IPS-18a (cell line): ENCODE results near the gene XKR7.

Source experiments
- H3K27ac ChIP-seq: one replicate; pipeline ENCODE4 v1.5.1; 2013; ENCODE audit warnings: low read length
- H3K27me3 ChIP-seq: one replicate; pipeline ENCODE4 v1.6.1; 2013; ENCODE audit warnings: mild to moderate bottlenecking, low read length; ENCODE audit not compliant: control insufficient read depth, insufficient read depth
- H3K36me3 ChIP-seq: one replicate; pipeline ENCODE4 v1.6.1; 2013; ENCODE audit warnings: low read depth, low read length; ENCODE audit not compliant: control insufficient read depth
- H3K4me1 ChIP-seq: one replicate; pipeline ENCODE4 v1.6.1; 2013; ENCODE audit warnings: low read depth, low read length; ENCODE audit not compliant: control insufficient read depth
- H3K4me3 ChIP-seq: one replicate; pipeline ENCODE4 v1.5.1; 2013; ENCODE audit warnings: low read length
- H3K9ac ChIP-seq: one replicate; pipeline ENCODE4 v1.6.1; 2013; ENCODE audit warnings: mild to moderate bottlenecking, low read length, moderate library complexity
- H3K9me3 ChIP-seq: one replicate; pipeline ENCODE4 v1.6.1; 2013; ENCODE audit warnings: low read depth, low read length; ENCODE audit not compliant: control insufficient read depth

The XKR7 gene

GRCh38 chr20:31987744-31988143, 19.8 kb downstream of the XKR7 start:
- peaks cover 5% of the 10 kb centered on the region for H3K27me3 ChIP-seq
- no peak overlapping the region for H3K4me3 ChIP-seq
- no peaks in the 10 kb centered on the region for H3K36me3 ChIP-seq
- H3K27ac ChIP-seq: no peak overlapping the region
- H3K9me3 ChIP-seq: no peaks in the 10 kb centered on the region
- no peak overlapping the region for H3K9ac ChIP-seq
- no peaks in the 10 kb centered on the region for H3K4me1 ChIP-seq

- Histone ChIP-seq H3K36me3 (no peaks in the 10 kb centered on the region), H3K27me3 (peaks cover 8% of the 10 kb centered on the region), H3K27ac (no peak overlapping the region), H3K9ac (no peak overlapping the region), H3K4me3 (no peak overlapping the region), H3K9me3 (no peaks in the 10 kb centered on the region), H3K4me1 (no peaks in the 10 kb centered on the region)
These were observed 20.6 kb downstream of the XKR7 start for GRCh38 chr20:31988430-31989015.

GRCh38 chr20:31989030-31989645, 21.2 kb downstream of the XKR7 start:
- H3K36me3 ChIP-seq: no peaks in the 10 kb centered on the region
- no peaks in the 10 kb centered on the region for H3K4me1 ChIP-seq
- no peaks in the 10 kb centered on the region for H3K9me3 ChIP-seq
- peaks cover 14% of the 10 kb centered on the region for H3K27me3 ChIP-seq
- no peak overlapping the region for H3K9ac ChIP-seq
- no peak overlapping the region for H3K27ac ChIP-seq
- H3K4me3 ChIP-seq: no peak overlapping the region

- Histone ChIP-seq H3K4me3 (no peak overlapping the region), H3K9ac (no peak overlapping the region), H3K4me1 (no peaks in the 10 kb centered on the region), H3K9me3 (no peaks in the 10 kb centered on the region), H3K27ac (no peak overlapping the region), H3K27me3 (peaks cover 31% of the 10 kb centered on the region), H3K36me3 (no peaks in the 10 kb centered on the region)
These were observed 22.8 kb downstream of the XKR7 start for GRCh38 chr20:31990641-31991338.

- H3K4me1 ChIP-seq: no peaks in the 10 kb centered on the region
- no peaks in the 10 kb centered on the region for H3K9me3 ChIP-seq
- H3K4me3 ChIP-seq: no peak overlapping the region
- H3K9ac ChIP-seq: no peak overlapping the region
- H3K36me3 ChIP-seq: no peaks in the 10 kb centered on the region
- no peak overlapping the region for H3K27ac ChIP-seq
- peaks cover 34% of the 10 kb centered on the region for H3K27me3 ChIP-seq
These were observed 23.4 kb downstream of the XKR7 start for GRCh38 chr20:31991339-31991705.

GRCh38 chr20:31992086-31992485, 24.1 kb downstream of the XKR7 start:
- no peak overlapping the region for H3K9ac ChIP-seq
- no peak overlapping the region for H3K27ac ChIP-seq
- no peak overlapping the region for H3K4me3 ChIP-seq
- H3K36me3 ChIP-seq: no peaks in the 10 kb centered on the region
- peaks cover 34% of the 10 kb centered on the region for H3K27me3 ChIP-seq
- H3K4me1 ChIP-seq: no peaks in the 10 kb centered on the region
- no peaks in the 10 kb centered on the region for H3K9me3 ChIP-seq

- Histone ChIP-seq H3K9me3 (no peaks in the 10 kb centered on the region), H3K36me3 (no peaks in the 10 kb centered on the region), H3K4me3 (no peak overlapping the region), H3K27ac (no peak overlapping the region), H3K27me3 (peaks cover 34% of the 10 kb centered on the region), H3K9ac (no peak overlapping the region), H3K4me1 (no peaks in the 10 kb centered on the region)
These were observed 29.0 kb downstream of the XKR7 start for GRCh38 chr20:31996996-31997395.

- no peaks in the 10 kb centered on the region for H3K4me1 ChIP-seq
- no peak overlapping the region for H3K4me3 ChIP-seq
- H3K9me3 ChIP-seq: no peaks in the 10 kb centered on the region
- H3K36me3 ChIP-seq: no peaks in the 10 kb centered on the region
- no peak overlapping the region for H3K27ac ChIP-seq
- no peak overlapping the region for H3K9ac ChIP-seq
- peaks cover 29% of the 10 kb centered on the region for H3K27me3 ChIP-seq
These were observed 30.3 kb downstream of the XKR7 start for GRCh38 chr20:31998246-31998645.

GRCh38 chr20:32003325-32003724, 35.4 kb downstream of the XKR7 start:
- H3K9me3 ChIP-seq: no peaks in the 10 kb centered on the region
- no peak overlapping the region for H3K27ac ChIP-seq
- no peak overlapping the region for H3K4me3 ChIP-seq
- no peak overlapping the region for H3K9ac ChIP-seq
- no peaks in the 10 kb centered on the region for H3K36me3 ChIP-seq
- no peaks in the 10 kb centered on the region for H3K27me3 ChIP-seq
- peaks cover 16% of the 10 kb centered on the region for H3K4me1 ChIP-seq

- H3K27ac ChIP-seq: no peak overlapping the region
- H3K9ac ChIP-seq: no peak overlapping the region
- H3K36me3 ChIP-seq: no peaks in the 10 kb centered on the region
- no peaks in the 10 kb centered on the region for H3K27me3 ChIP-seq
- no peak overlapping the region for H3K4me3 ChIP-seq
- H3K9me3 ChIP-seq: no peaks in the 10 kb centered on the region
- H3K4me1 ChIP-seq: peaks cover 19% of the 10 kb centered on the region
These were observed 37.0 kb downstream of the XKR7 start for GRCh38 chr20:32004963-32005362.

- Histone ChIP-seq H3K4me1 (peaks cover 25% of the 10 kb centered on the region), H3K27me3 (no peaks in the 10 kb centered on the region), H3K9me3 (no peaks in the 10 kb centered on the region), H3K36me3 (no peaks in the 10 kb centered on the region), H3K4me3 (no peak overlapping the region), H3K9ac (no peak overlapping the region), H3K27ac (no peak overlapping the region)
These were observed 38.1 kb downstream of the XKR7 start for GRCh38 chr20:32006053-32006452.
